ENCODE measurements around the gene ELOVL7.
"Not testable (repeated sequence)": the region's sequence is repeated elsewhere in the genome, so short reads cannot be mapped to it uniquely, and the experiment has no call there.

The ELOVL7 gene

GRCh38 chr5:60829490-60830266 lies 14.4 kb downstream of the ELOVL7 start:
- DNase-seq (ENCODE audit: low read depth), result no peak

- DNase-seq (ENCODE audit: low read depth), result no peak
Observed at GRCh38 chr5:60827201-60827600, 16.9 kb downstream of the ELOVL7 start.

GRCh38 chr5:60826653-60827052 lies 17.4 kb downstream of the ELOVL7 start:
- DNase-seq (ENCODE audit: low read depth), result no peak

- no peak for DNase-seq (ENCODE audit: low read depth)
Observed at GRCh38 chr5:60823574-60823973, 20.5 kb downstream of the ELOVL7 start.

- no peak for DNase-seq (ENCODE audit: low read depth)
Observed at GRCh38 chr5:60822285-60822556, 21.8 kb downstream of the ELOVL7 start.

GRCh38 chr5:60821488-60822284 lies 22.4 kb downstream of the ELOVL7 start:
- DNase-seq (ENCODE audit: low read depth), result no peak

GRCh38 chr5:60820593-60821487 lies 23.2 kb downstream of the ELOVL7 start:
- no peak for DNase-seq (ENCODE audit: low read depth)

- DNase-seq (ENCODE audit: low read depth), result not testable (repeated sequence)
Observed at GRCh38 chr5:60816138-60816537, 27.9 kb downstream of the ELOVL7 start.

- DNase-seq (ENCODE audit: low read depth), result no peak
Observed at GRCh38 chr5:60814498-60814897, 29.6 kb downstream of the ELOVL7 start.

GRCh38 chr5:60812426-60812825 lies 31.6 kb downstream of the ELOVL7 start:
- no peak for DNase-seq (ENCODE audit: low read depth)

- no peak for DNase-seq (ENCODE audit: low read depth)
Observed at GRCh38 chr5:60811105-60811504, 33.0 kb downstream of the ELOVL7 start.

- no peak for DNase-seq (ENCODE audit: low read depth)
Observed at GRCh38 chr5:60810438-60811085, 33.5 kb downstream of the ELOVL7 start.

- no peak for DNase-seq (ENCODE audit: low read depth)
Observed at GRCh38 chr5:60809891-60810425, 34.1 kb downstream of the ELOVL7 start.

GRCh38 chr5:60806591-60807243 lies 37.4 kb downstream of the ELOVL7 start:
- DNase-seq (ENCODE audit: low read depth), result no peak

- DNase-seq (ENCODE audit: low read depth), result no peak
Observed at GRCh38 chr5:60805463-60805862, 38.6 kb downstream of the ELOVL7 start.

GRCh38 chr5:60803712-60804111 lies 40.4 kb downstream of the ELOVL7 start:
- DNase-seq (ENCODE audit: low read depth), result no peak

GRCh38 chr5:60802986-60803385 lies 41.1 kb downstream of the ELOVL7 start:
- DNase-seq (ENCODE audit: low read depth), result no peak

GRCh38 chr5:60802226-60802625 lies 41.8 kb downstream of the ELOVL7 start:
- no peak for DNase-seq (ENCODE audit: low read depth)

- DNase-seq (ENCODE audit: low read depth), result no peak
Observed at GRCh38 chr5:60797482-60798153, 46.5 kb downstream of the ELOVL7 start.

GRCh38 chr5:60795424-60795950 lies 48.6 kb downstream of the ELOVL7 start:
- DNase-seq (ENCODE audit: low read depth), result not testable (repeated sequence)

Measured in fibroblast of gingiva (primary cell).